Measurements from ENCODE around the gene USP17L24.
"Not testable (repeated sequence)": the region's sequence is repeated elsewhere in the genome, so short reads cannot be mapped to it uniquely, and the experiment has no call there.

Gene USP17L24

GRCh38 chr4:9324865-9325264, at the start of gene USP17L24:
TSS of gene USP17L24 (plus strand) at chr4:9325165. CDS start at chr4:9325165, 0 bp downstream.
- DNase-seq (ENCODE audit: low read depth, low spot score), result not testable (repeated sequence)

GRCh38 chr4:9324191-9324590, 774 bp upstream of the USP17L24 start:
- not testable (repeated sequence) for DNase-seq (ENCODE audit: low read depth, low spot score)

GRCh38 chr4:9329611-9330010, 4.6 kb downstream of the USP17L24 start, which contains the start of gene USP17L25:
TSS of gene USP17L25 (plus strand) at chr4:9329911. CDS start at chr4:9329911, 0 bp downstream.
- not testable (repeated sequence) for DNase-seq (ENCODE audit: low read depth, low spot score)

- DNase-seq (ENCODE audit: low read depth, low spot score), result not testable (repeated sequence)
Measured at GRCh38 chr4:9334358-9334757, 9.4 kb downstream of the USP17L24 start, which contains the start of gene USP17L26. TSS of gene USP17L26 (plus strand) at chr4:9334658. CDS start at chr4:9334658, 0 bp downstream.

GRCh38 chr4:9339103-9339502, 14.1 kb downstream of the USP17L24 start, which contains the start of gene USP17L5:
TSS of gene USP17L5 (plus strand) at chr4:9339403. CDS start at chr4:9339403, 0 bp downstream.
- not testable (repeated sequence) for DNase-seq (ENCODE audit: low read depth, low spot score)

GRCh38 chr4:9343848-9344247, 18.9 kb downstream of the USP17L24 start, which contains the start of gene USP17L27:
TSS of gene USP17L27 (plus strand) at chr4:9344148. CDS start at chr4:9344148, 0 bp downstream.
- DNase-seq (ENCODE audit: low read depth, low spot score), result not testable (repeated sequence)

GRCh38 chr4:9348593-9348992, 23.6 kb downstream of the USP17L24 start, which contains the start of gene USP17L28:
TSS of gene USP17L28 (plus strand) at chr4:9348893. CDS start at chr4:9348893, 0 bp downstream.
- DNase-seq (ENCODE audit: low read depth, low spot score), result not testable (repeated sequence)

- DNase-seq (ENCODE audit: low read depth, low spot score), result not testable (repeated sequence)
Measured at GRCh38 chr4:9350866-9351265, 25.9 kb downstream of the USP17L24 start.

GRCh38 chr4:9353338-9353737, 28.4 kb downstream of the USP17L24 start, which contains the start of gene USP17L29:
TSS of gene USP17L29 (plus strand) at chr4:9353638. CDS start at chr4:9353638, 0 bp downstream.
- DNase-seq (ENCODE audit: low read depth, low spot score), result not testable (repeated sequence)

- DNase-seq (ENCODE audit: low read depth, low spot score), result not testable (repeated sequence)
Measured at GRCh38 chr4:9362829-9363228, 37.9 kb downstream of the USP17L24 start, which contains the start of gene USP17L30. TSS of gene USP17L30 (plus strand) at chr4:9363129. CDS start at chr4:9363129, 0 bp downstream.

All from ELF-1 (cell line).